ENCODE data around the gene HPF1. TPM values are rescaled to one million over a fixed set of nuclear protein-coding genes. Genes with fewer than 3 reads are reported as not detected.

Gene HPF1
- total RNA-seq, 1 experiment from 2014 or later: 34.3 TPM

DNA sequence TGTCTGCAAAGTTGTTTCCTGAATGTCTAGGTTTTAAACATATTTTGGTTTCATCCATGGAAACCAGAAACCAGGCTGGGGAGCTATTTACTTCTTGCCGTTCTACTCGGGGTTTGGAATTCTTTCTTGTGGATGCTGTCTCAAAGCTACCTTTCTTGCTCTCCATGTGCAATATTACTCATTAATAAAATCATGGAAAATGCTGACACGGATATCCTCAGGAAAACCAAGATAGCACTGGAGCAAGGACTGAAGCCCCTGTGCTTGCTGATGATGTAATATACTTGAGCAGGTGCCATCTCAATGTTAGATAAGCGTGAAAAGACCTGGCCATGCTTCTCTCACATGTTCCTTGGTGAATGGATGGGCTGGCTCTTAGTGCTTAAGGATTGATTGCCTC, 41.5 kb upstream of the HPF1 start:
- Mint-ChIP-seq H3K27ac (no peak overlapping the region), H3K4me1 (peaks cover 7% of the 10 kb centered on the region; the same call in 1 of the 2 replicates), H3K4me3 (no peak overlapping the region), H3K27me3 (ENCODE audit: low read depth) (no peaks in the 10 kb centered on the region), H3K9me3 (peaks cover 9% of the 10 kb centered on the region; the same call in 1 of the 2 replicates), H3K36me3 (no peaks in the 10 kb centered on the region)
- POLR2A ChIA-PET: no interaction called here
- CTCF ChIA-PET: interaction anchor here (2.5 kb wide), 1 partner anchor 11 kb away, joined by 8 read pairs; no protein-coding TSS in a partner anchor
- TF ChIP-seq ZNF396 (CRISPR knock-in tag; IDR thresholded peaks at IDR 0.05; ENCODE audit: borderline replicate concordance): no peak
- TF ChIP-seq HMGA2 (CRISPR knock-in tag; IDR thresholded peaks at IDR 0.05): no peak
- TF ChIP-seq EMX1 (CRISPR knock-in tag; IDR thresholded peaks at IDR 0.05): no peak
- TF ChIP-seq SMAD3 (CRISPR knock-in tag; IDR thresholded peaks at IDR 0.05; ENCODE audit: borderline replicate concordance): no peak
- DNase-seq (ENCODE audit: low spot score): no peak
- no peak for ATAC-seq

- no peaks in the 10 kb centered on the region for H3K9me3 Mint-ChIP-seq
- no peak for TF ChIP-seq ELF4 (CRISPR knock-in tag; IDR thresholded peaks at IDR 0.05; ENCODE audit: low read depth)
- TF ChIP-seq SOX15 (CRISPR knock-in tag; IDR thresholded peaks at IDR 0.05): no peak
- TF ChIP-seq TCF7 (CRISPR knock-in tag; IDR thresholded peaks at IDR 0.05; ENCODE audit: low read depth): no peak
- no peak for TF ChIP-seq NFE2L1 (CRISPR knock-in tag; IDR thresholded peaks at IDR 0.05)
- no peak for TF ChIP-seq HMGXB4 (CRISPR knock-in tag; IDR thresholded peaks at IDR 0.05)
- TF ChIP-seq ZNF512 (CRISPR knock-in tag; IDR thresholded peaks at IDR 0.05; ENCODE audit: borderline replicate concordance): no peak
- TF ChIP-seq ARID4B (CRISPR knock-in tag; IDR thresholded peaks at IDR 0.05; ENCODE audit: borderline replicate concordance): no peak
- no peak for TF ChIP-seq NR1H2 (CRISPR knock-in tag; IDR thresholded peaks at IDR 0.05)
- TF ChIP-seq ZNF416 (CRISPR knock-in tag; IDR thresholded peaks at IDR 0.05): no peak
- TF ChIP-seq AR (CRISPR knock-in tag; IDR thresholded peaks at IDR 0.05): no peak
- TF ChIP-seq RELA (CRISPR knock-in tag; IDR thresholded peaks at IDR 0.05; ENCODE audit: borderline replicate concordance): no peak
- TF ChIP-seq RORB (CRISPR knock-in tag; IDR thresholded peaks at IDR 0.05): no peak
- TF ChIP-seq, protein P1, sequence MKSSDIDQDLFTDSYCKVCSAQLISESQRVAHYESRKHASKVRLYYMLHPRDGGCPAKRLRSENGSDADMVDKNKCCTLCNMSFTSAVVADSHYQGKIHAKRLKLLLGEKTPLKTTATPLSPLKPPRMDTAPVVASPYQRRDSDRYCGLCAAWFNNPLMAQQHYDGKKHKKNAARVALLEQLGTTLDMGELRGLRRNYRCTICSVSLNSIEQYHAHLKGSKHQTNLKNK (CRISPR knock-in tag; IDR thresholded peaks at IDR 0.05): no peak
- peaks cover 10% of the 10 kb centered on the region for H3K4me1 Mint-ChIP-seq
- H3K27me3 Mint-ChIP-seq (ENCODE audit: low read depth): peaks cover 14% of the 10 kb centered on the region
- H3K27ac Mint-ChIP-seq: no peak overlapping the region
- H3K36me3 Mint-ChIP-seq: no peaks in the 10 kb centered on the region
- H3K4me3 Mint-ChIP-seq: no peak overlapping the region
- DNase-seq (ENCODE audit: low spot score): no peak
- no peak for ATAC-seq
- ChIA-PET POLR2A (no interaction called here), CTCF (interaction anchor here (1.4 kb wide), 1 partner anchor 14 kb away, joined by 4 read pairs; no protein-coding TSS in a partner anchor)
Measured at GRCh38 chr4:169795585-169795984, 37.8 kb upstream of the HPF1 start.
